ENCODE measurements around the gene TCL1B. TPM values are rescaled to one million over a fixed set of nuclear protein-coding genes. Genes with fewer than 3 reads are reported as not detected.

The TCL1B gene
- total RNA-seq, 1 experiment from 2014 or later, result not detected

DNA sequence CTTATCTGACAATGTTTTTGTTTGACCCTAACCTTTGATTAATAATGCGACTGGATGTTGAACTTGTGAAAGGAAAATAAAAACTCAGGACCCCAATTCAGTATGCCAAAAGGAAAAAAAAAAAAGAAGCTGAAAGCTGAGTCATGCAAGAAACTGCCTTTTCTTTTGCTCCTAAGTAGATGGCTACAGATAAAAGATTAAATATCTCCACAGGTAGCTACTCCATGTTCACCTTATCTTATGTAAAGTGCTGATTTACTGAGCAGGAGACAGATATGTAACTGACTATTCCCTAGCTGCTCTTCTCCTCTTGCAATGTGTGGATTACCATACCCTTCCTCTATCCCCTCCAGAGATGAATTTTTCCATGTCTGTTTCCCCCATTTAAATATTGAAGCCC lies 30.8 kb upstream of the TCL1B start:
- BruUV-seq (replicated peaks), result no TSS peak

DNA sequence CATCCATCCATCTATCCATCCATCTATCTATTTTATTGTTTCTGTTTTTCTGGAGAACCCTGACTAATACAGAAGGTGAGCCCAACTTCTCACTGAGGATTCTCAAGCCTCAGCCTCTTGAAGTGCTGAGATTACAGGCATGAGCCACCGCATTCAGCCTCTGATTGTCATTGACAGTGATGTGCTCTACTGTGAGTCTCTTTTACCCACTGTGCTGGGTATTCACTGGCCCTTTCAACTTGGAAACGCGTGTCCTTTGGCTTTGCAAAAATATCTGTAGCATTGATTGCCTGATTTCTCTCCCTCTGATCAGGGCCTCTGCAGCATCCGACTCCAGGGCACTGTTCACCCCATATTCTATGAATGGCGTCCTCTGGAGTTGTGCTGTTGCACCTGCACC lies 29.6 kb upstream of the TCL1B start:
- H3K27me3 Mint-ChIP-seq (ENCODE audit: insufficient read depth, unreplicated experiment), result peaks cover 97% of the 10 kb centered on the region
- CTCF ChIA-PET, result no interaction called here
- TF ChIP-seq, protein P1, sequence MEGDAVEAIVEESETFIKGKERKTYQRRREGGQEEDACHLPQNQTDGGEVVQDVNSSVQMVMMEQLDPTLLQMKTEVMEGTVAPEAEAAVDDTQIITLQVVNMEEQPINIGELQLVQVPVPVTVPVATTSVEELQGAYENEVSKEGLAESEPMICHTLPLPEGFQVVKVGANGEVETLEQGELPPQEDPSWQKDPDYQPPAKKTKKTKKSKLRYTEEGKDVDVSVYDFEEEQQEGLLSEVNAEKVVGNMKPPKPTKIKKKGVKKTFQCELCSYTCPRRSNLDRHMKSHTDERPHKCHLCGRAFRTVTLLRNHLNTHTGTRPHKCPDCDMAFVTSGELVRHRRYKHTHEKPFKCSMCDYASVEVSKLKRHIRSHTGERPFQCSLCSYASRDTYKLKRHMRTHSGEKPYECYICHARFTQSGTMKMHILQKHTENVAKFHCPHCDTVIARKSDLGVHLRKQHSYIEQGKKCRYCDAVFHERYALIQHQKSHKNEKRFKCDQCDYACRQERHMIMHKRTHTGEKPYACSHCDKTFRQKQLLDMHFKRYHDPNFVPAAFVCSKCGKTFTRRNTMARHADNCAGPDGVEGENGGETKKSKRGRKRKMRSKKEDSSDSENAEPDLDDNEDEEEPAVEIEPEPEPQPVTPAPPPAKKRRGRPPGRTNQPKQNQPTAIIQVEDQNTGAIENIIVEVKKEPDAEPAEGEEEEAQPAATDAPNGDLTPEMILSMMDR (IDR thresholded peaks at IDR 0.05; ENCODE audit: unreplicated experiment), result no peak

More for the DNA sequence above, 30.8 kb upstream of the TCL1B start:
- CTCF ChIA-PET, result interaction anchor here (0.7 to 1.1 kb wide), 2 partner anchors 20 to 118 kb away, joined by 3 to 6 read pairs; no protein-coding TSS in a partner anchor
- H3K27ac Mint-ChIP-seq (ENCODE audit: low read depth, unreplicated experiment), result no peak overlapping the region
- POLR2A ChIA-PET, result no interaction called here
- H3K9me3 Mint-ChIP-seq (ENCODE audit: unreplicated experiment), result no peaks in the 10 kb centered on the region
- peaks cover 97% of the 10 kb centered on the region for H3K27me3 Mint-ChIP-seq (ENCODE audit: insufficient read depth, unreplicated experiment)
- intact Hi-C loops (cut with micrococcal nuclease), result no loop called here
- DNase-seq (ENCODE audit: unreplicated experiment), result no peak
- no peaks in the 10 kb centered on the region for H3K36me3 Mint-ChIP-seq (ENCODE audit: insufficient read depth, unreplicated experiment)
- no peaks in the 10 kb centered on the region for H3K4me1 Mint-ChIP-seq (ENCODE audit: insufficient read depth, unreplicated experiment)
- H3K4me3 Mint-ChIP-seq (ENCODE audit: unreplicated experiment), result no peak overlapping the region
- TF ChIP-seq, protein P1 (IDR thresholded peaks at IDR 0.05; ENCODE audit: unreplicated experiment), result no peak

DNA sequence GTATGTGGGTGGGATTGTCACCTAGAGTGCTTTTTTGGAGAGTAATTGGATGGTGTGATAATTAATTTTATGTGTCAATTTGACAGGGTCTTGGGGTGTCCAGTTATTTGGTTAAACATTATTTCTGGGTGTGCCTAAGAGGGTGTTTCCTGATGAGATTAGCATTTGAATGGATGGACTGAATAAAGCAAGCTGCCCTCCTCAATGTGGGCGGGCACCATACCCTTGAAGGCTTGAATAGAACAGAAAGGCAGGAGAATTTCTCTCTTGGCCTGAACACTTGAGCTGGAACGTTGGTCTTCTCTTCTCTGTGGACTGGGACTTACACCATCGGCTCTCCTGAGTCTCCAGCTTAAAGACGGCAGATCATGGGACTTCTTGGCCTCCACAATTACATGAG lies 28.8 kb upstream of the TCL1B start:
- TF ChIP-seq, protein P1 (IDR thresholded peaks at IDR 0.05; ENCODE audit: unreplicated experiment), result no peak
- no TSS peak for BruUV-seq (replicated peaks)
- peaks cover 4% of the 10 kb centered on the region for H3K4me1 Mint-ChIP-seq (ENCODE audit: insufficient read depth, unreplicated experiment)
- H3K4me3 Mint-ChIP-seq (ENCODE audit: unreplicated experiment), result no peak overlapping the region
- no peaks in the 10 kb centered on the region for H3K36me3 Mint-ChIP-seq (ENCODE audit: insufficient read depth, unreplicated experiment)
- POLR2A ChIA-PET, result no interaction called here
- H3K9me3 Mint-ChIP-seq (ENCODE audit: unreplicated experiment), result no peaks in the 10 kb centered on the region
- CTCF ChIA-PET, result interaction anchor here (0.9 kb wide), 1 partner anchor 231 kb away, joined by 3 read pairs; no protein-coding TSS in a partner anchor
- H3K27me3 Mint-ChIP-seq (ENCODE audit: insufficient read depth, unreplicated experiment), result peaks cover 97% of the 10 kb centered on the region
- no peak overlapping the region for H3K27ac Mint-ChIP-seq (ENCODE audit: low read depth, unreplicated experiment)
- no peak for DNase-seq (ENCODE audit: unreplicated experiment)
- intact Hi-C loops (cut with micrococcal nuclease), result no loop called here

More for the DNA sequence above, 29.6 kb upstream of the TCL1B start:
- POLR2A ChIA-PET, result no interaction called here
- Mint-ChIP-seq H3K4me3 (ENCODE audit: unreplicated experiment) (no peak overlapping the region), H3K27ac (ENCODE audit: low read depth, unreplicated experiment) (no peak overlapping the region), H3K4me1 (ENCODE audit: insufficient read depth, unreplicated experiment) (no peaks in the 10 kb centered on the region), H3K36me3 (ENCODE audit: insufficient read depth, unreplicated experiment) (no peaks in the 10 kb centered on the region), H3K9me3 (ENCODE audit: unreplicated experiment) (no peaks in the 10 kb centered on the region)
- DNase-seq (ENCODE audit: unreplicated experiment), result no peak
- BruUV-seq (replicated peaks), result no TSS peak
- intact Hi-C loops (cut with micrococcal nuclease), result no loop called here

DNA sequence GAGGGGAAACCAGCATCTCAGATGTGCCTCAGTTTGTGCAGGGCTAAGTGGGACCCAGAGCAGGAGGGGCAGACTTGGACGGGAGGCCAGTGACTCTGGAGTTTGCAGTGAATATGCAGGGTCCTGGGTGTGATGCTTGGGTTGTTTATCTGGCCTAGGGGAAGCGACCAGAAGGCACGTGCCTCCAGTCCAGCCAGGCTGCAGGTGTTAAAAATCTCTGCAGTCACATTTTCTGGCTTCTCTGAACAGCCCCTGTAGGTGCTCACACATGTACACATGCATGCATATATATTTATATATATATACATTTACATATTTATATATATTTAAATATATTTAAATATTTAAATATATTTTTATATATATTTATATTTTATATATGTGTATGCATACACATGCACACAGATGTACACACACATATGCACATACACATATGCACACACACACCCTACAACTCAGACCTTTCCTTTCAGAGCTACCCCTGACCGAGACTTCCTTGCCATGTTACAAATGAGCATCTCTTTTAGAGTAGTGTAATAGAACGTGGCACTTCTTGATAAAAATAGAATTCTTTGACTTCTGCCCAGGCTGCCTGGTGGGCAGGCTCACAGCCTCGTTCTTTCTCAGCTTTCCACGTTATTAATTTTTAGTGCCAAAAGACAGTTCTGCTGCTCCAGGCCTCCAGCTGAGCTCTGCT lies 26.8 kb upstream of the TCL1B start:
- DNase-seq (ENCODE audit: unreplicated experiment), result no peak
- POLR2A ChIA-PET, result no interaction called here
- CTCF ChIA-PET, result interaction anchor here (0.6 kb wide), 2 partner anchors 115 to 132 kb away, joined by 4 read pairs; no protein-coding TSS in a partner anchor
- intact Hi-C loops (cut with micrococcal nuclease), result no loop called here
- no TSS peak for BruUV-seq (replicated peaks)
- Mint-ChIP-seq H3K36me3 (ENCODE audit: insufficient read depth, unreplicated experiment) (no peaks in the 10 kb centered on the region), H3K9me3 (ENCODE audit: unreplicated experiment) (no peaks in the 10 kb centered on the region), H3K27me3 (ENCODE audit: insufficient read depth, unreplicated experiment) (peaks cover 93% of the 10 kb centered on the region), H3K27ac (ENCODE audit: low read depth, unreplicated experiment) (no peak overlapping the region), H3K4me3 (ENCODE audit: unreplicated experiment) (no peak overlapping the region), H3K4me1 (ENCODE audit: insufficient read depth, unreplicated experiment) (peaks cover 13% of the 10 kb centered on the region)
- TF ChIP-seq, protein P1 (IDR thresholded peaks at IDR 0.05; ENCODE audit: unreplicated experiment), result no peak

Data from MCF 10A (cell line).